Stimulated activated CD4-positive, alpha-beta T cell treated with anti-CD3 and anti-CD28 coated beads, Interleukin-15, amount 100 ng/mL, for 1 hour (primary cell): ENCODE measurements around the gene GRPR.

Experiments used
- DNase-seq, 2 donors: peaks; one replicate each; pipeline ENCODE4 v3.0.0-alpha.2; 2020; ENCODE audit warnings: low read depth in 1 of 2, low spot score in 1 of 2

GRPR gene

DNA sequence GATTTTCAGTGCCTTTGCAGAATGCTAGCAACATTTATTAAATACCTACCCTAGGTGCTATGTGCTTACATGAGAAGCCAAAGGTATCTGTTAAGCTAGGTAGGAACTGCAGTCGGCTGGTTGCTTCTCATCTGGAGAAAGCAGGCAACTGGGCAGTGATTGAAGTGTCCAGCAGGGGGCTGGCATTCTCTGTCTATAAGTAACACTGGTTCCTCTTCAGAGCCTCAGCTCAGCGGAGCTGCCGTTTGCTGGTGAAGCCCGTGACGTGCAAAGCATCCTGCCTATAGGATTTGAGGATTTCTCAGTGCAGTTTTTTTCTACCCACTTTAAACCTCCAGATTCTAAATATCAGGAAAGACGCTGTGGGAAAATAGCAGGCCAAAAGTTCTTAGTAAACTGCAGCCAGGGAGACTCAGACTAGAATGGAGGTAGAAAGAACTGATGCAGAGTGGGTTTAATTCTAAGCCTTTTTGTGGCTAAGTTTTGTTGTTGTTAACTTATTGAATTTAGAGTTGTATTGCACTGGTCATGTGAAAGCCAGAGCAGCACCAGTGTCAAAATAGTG lies at the start of gene GRPR:
Gene GRPR (plus strand): TSS at position 344 of the 565 bp plus-strand sequence. CDS start 389 bp downstream, outside the sequence.
- DNase-seq: peak; percentile 3 to 12

DNA sequence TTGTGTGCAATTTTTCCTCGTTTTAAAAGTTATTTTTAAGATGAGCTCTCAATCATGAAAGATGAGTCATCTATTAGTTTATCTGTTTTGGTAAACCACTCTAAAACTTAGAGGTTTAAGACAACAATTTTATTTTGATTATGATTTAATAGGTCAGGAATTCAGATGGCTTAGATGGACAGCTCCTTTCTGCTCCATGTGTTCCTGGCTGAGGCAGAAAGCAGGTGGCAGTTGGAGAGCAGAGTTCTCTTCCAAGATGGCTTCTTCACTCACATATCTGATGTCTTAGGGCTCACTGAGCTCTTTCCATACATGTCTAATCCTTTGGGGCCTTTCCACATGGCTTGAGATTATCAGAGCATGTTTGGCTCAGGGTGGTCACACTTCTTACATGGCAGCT lies 48.3 kb upstream of the GRPR start:
- DNase-seq: no peak

DNA sequence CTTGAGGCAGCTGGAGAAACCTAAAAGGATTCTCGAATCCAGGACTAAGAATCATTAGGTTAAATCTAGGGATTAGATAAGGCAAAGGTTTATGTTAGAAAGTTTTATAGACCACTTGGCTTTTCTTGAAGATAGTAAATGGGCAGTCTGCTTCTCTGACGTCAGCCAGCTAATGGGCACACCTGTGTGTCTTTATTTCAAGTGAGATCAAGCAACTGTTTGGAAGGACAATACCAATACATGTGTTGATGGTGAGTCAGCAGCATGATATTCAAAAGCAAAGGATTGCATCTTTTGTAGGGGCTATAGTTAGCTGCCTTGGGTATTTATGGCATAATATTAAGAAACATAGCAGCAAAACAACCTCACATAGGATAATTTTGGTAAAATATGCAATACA lies 46.5 kb upstream of the GRPR start:
- no peak for DNase-seq

DNA sequence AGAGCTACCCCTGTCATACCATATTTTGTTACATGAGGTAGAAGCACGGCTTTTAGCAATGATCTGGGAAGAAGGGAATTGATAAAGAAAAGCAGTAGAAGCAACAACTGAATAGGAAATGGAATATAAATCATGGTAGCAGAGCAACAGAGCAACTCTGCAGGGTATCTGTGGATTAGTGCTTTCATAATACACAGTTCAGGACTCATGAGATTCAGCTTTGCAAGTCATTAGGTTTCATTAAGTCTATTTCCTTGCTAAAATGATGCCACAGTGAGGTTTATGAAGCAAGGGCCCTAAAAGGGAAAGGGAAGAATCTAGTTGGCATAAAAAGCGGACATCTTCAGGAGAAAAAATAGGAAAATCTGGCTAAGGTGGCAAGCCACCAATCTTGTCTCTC lies 45.6 kb upstream of the GRPR start:
- DNase-seq: no peak

DNA sequence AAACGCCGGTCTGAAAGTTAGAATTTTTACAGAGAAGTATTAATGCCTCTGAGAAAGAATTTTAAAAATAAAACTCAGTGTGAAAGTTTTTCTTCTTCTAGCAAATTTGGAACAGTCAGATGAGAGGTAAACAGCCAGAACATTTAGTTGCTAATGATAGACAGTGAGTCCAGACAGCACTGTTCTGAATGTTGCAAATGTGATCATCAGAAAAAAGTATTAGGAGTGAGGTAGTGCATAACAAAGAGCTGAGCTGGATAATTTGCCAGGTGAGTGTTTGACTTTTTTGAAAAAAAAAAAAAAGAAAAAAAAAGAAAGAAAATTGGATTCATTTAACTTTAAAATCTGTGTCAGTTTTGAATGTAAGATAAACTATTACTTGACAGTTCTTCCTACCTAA lies 42.0 kb upstream of the GRPR start:
- DNase-seq: no peak

DNA sequence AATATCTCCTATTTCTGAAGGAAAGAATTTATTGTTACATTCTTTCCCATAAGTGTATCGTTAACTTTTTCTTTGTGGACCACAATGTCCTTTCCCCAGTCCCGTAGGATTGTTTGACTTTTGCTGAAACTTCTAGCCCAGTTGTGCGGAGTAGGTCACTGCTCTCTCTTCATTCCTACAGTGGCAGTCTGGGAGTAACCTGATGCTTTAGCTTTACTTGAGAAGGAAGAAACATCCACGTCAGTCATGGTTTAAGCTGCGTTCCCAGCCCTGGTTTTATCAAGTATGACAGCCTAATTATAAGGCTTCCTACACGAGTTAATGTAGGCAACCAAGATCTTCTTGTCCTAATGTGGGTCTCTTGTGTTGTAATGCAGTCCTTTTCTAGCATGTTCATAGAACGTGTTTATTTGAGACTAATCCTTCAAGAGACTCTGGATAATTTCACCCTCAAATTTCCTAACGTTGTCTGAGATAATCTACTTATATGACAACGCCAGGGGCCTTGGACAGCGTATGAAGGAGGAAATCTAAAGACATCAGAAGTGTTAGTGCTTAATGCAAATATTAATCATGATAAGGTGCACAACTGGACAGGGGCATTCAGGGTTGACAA lies 40.8 kb upstream of the GRPR start:
- no peak for DNase-seq

DNA sequence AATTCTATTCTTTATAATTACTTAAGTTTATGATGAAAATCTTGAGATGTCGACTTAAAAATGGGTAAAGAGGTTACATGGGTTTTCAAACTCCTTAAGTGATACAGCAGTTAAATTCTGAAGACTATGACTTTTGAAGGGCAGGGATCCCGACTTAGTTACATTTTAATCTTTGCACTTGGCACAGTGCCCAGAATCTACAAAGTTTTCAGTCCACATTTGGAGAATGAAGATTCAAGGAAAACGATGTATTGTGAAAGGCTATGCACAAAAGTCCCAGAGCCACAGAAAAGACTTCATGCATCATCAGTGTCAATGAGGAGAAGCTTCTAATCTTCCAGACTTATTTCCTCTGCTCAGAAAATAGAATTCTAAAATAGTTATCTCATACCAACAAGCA lies 36.3 kb upstream of the GRPR start:
- DNase-seq: no peak

DNA sequence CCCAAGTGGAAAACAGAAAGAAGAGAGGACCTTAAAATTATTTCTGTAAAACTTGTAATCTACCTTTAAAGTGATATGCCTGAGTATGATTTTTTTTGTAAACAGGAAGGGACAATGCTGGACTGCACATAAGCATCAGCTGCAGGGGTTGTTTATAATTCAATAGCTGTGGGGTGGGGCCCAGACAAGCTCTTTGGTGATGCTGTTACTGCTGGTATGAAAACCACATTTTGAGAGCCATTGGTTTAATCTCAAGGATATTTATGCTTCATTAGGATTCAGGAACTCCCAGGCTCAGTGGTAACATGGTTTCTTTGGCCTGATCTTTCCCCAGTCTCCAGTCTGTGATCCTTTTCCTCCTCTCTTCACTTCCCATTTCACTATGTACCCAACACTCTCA lies 34.3 kb upstream of the GRPR start:
- no peak for DNase-seq

DNA sequence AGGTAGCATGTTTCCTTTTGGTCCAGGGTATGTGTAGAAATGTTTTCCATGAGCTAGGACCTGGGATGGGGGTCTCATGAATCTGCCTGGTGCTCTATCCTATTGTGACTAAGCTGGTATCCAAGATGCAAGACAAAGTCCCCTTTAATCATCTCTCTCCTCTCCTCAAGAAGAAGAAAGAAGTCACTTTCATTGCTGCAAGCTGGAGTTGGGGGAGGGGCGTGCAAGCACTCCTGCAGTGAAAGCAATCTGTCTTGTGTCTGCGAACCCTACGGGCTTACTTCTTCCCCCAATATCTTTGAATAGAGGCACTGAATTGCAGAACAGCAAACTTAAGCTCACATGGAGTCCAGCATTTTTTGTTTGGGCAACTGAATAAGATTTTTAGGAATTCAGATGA lies 27.2 kb upstream of the GRPR start:
- no peak for DNase-seq

DNA sequence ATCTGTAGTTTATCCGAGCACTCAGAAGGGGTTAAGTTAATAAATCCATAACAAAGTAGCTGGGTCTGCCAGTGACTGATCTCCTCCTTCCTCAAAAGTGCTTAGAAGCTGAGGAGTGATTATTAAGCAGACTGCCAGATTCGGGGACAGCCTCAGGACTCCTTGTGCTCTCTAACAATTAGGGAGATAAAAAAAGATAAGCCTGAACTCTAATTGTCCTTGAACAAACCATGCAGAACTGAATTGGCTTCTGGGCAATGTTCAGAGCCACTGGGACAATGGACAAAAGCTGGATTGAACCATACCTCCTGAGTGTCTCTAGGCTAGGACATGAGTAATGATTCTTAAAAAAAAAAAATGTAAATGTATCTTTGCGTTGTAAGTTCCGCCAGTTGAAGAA lies 22.7 kb upstream of the GRPR start:
- no peak for DNase-seq

DNA sequence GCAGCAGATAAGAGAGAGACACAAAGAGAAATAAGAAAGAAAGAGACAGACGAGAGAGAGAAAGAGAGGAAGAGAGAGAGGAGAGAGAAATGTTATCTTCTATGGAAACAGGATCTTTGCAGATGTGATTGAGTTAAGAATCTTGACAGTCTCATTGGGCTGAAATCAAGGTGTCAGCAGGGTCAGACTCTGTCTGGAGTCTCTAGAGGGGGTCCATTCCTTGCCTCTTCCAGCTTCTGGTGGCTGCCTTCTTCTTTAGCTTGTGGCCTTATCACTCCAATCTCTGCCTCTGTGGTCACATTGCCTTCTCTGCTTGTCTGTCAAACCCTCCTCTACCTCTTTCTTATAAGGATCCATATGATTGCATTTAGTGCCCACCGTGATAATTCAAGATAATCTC lies 21.8 kb upstream of the GRPR start:
- no peak for DNase-seq

DNA sequence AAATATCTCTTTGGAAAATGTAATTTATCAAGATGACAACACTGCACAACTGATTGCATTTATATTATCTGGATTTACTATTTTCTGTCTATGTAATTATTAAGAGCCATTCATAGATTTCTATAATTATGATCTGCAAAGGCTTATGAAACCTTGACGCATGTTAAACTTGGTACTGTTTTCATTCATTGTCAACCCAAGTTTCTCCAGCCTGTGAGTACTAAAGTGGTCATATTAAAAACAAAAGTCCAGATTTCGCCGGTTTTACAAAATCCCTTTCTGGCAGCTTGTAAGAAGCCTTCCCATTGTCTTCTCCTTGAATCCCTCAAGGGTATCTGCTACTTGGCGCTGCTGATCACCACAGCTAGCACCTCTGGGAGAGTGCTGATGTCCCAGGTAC lies 19.7 kb upstream of the GRPR start:
- no peak for DNase-seq

DNA sequence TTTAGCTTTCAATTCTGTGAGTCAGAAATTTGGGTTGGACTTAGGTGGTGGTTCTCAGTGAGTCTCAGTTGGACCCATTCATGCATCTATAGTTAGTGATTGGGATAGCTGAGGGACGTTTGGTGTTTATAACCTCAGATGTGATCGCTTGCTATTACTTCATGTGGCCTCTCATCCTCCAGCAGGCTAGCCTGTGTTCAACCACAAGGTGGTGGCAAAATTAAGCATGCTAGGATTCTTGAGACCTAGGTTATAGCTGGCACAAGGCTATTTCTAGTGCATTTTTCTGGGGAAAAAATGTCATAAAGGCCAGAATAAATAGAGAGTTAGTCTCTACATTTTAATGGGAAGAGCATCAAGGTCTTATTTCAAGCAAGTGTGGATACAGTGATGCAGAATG lies 10.9 kb upstream of the GRPR start:
- DNase-seq: no peak

DNA sequence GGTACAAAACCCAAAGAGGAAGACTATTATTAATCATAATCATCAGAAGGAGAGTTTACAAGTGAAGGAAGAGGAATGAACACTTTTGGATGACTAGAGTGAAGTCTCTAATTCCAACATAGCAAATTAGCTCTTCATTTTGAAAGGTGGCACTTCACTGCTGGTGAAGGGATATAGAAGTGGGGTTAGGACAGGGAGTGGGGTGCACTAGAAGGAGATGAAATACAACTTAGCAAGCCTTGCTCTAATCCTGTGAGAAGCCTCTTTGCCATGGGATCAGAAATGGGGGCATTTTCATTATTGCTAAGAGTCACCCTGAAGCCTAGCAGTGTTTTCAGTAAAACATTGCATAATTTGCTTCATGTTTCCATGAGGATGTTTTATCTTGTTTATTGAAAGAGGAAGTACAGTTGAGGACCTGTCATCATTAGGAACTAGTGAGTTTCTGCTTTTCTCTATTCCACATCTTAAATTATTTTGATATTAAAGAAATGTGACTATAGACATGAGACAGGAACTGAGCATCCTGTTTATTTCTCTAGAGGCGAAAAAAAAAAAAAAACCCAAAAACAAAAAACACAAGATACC lies 9.3 kb upstream of the GRPR start:
- no peak for DNase-seq

DNA sequence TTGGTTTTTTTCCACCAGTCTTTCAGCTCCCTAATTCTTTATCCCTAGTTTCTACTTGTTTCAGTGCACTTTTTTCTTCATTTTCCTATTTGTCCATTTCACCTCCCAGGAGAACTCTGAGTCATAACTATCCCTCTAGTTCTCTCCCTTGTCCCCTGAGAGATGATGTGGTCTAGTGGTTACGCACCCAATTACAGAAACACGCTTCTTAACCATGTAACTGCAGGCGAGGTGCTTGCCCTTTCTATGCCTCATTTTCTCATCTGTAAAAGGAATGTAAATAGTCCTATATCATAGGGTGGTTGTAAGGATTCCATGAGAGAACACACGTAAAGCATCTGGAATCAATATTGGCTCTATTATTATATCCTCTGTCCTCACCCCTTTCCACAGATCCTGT lies 8.8 kb upstream of the GRPR start:
- no peak for DNase-seq

DNA sequence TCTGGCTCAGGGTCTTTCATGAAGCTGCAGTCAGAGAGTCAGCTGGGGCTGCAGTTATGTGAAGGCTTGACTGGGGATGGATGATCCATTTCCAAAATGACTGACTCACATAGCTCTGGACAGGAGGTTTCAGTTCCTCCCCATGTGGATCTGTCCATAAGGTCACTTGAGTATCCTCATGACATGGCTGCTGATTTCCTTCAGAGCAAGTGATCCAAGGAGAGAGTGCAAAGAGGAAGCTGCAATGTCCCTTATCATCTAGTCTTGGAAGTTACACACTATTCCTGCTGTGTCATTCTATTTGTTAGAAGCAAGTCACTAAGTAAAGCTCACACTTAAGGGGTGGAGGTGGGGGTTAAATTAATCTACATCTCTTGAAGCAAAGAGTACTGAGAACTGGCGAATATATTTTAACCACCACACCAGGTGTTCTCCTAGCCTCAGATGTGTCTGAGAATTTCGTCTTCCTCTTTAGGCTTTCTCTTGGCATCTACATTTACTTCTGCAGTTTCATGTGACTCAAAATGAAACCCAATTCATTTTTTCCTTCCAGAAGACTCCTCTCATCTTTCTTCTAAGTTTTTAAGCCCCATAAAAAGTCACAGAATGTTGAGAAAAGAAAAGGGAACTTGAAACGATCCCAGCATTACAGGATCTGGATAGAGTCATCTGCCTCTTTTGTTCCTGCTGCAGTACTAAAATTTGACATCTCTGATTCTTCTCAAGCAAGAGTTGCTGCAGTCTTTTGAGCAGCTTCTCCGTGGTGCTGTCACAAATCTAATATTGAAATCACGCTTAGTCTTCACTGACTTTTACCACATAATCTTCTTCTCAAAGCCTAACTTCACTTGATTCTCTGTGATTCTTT lies 3.8 kb upstream of the GRPR start:
- no peak for DNase-seq

DNA sequence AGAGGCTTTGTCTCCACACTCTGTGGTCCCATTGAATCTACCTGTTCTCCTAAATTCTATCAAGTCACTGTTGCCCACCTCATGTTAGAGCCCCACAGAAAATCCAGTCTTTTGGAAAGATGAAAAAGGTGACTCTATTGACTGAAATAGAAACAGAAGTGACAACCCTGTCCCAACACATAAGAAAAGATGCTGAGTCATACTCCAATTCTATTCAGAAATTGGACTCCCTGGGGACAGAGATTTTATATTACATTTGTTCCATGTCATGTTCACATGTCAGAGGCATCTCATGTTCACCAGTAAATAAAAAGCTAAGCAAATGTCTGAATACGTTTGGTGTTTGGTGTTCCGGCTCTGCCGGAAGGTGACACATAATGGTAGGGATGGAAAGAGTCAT lies 2.9 kb upstream of the GRPR start:
- DNase-seq: no peak

DNA sequence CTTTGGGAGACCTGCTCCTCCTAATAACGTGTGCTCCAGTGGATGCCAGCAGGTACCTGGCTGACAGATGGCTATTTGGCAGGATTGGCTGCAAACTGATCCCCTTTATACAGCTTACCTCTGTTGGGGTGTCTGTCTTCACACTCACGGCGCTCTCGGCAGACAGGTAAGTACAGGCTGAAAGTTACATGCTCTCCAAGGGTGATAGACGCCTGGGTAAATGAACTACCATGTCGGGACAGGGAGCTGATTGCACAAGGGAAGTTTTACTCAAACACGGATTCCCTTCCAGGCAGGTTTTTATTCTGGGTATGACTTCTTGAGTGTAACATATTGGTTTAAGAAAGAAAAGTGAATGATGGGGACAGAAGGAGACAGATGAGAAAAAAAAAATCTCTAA lies 836 bp downstream of the GRPR start:
- DNase-seq: no peak

DNA sequence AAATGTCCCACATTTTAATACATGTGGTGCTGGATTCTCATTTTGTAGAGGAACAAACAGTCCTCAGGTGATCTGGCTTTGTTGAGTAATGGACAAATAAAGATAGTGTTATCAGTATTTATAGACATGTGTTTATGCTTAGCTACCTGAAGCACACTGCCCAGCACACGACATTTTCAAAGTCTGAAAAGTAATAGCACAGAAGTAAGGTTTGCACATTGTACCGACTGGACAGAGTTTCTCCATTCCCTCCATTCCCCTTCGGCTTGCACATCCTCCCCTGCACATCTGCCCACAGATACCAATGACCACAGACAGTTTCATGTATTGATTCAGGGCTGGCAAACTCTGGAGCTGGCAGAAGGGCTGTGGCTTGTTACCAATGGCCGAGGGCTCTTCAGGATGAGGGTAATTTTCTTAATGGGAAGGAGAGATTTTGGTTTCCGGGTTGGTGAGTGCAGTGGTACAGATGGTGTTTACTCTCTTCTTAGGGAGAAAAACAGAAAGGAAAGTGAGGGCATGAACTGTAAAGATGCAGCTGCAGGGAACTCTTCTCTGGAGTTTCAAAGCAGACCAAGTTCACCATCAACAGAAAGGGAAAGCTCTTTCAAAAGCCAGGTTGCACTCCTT lies 2.3 kb downstream of the GRPR start:
- DNase-seq: no peak

DNA sequence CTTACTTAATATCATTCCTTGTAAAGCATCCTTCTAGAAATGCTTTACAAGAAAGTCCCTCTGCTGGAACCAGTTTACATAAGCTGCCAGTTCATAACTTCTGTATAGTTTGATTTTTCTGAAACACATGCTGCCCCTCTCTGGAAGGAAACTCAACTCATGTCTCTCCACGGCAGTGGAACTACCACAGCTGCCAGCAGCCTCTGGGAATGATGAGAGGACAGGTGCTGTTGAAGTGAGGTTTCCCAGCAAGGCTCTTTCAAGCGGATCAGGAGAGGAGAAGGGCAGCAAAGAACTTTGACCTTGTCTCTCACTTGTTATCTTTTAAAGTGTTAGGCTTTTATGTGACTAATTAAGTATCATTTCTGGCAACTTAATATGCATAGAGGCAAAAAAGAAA lies 7.3 kb downstream of the GRPR start:
- no peak for DNase-seq

DNA sequence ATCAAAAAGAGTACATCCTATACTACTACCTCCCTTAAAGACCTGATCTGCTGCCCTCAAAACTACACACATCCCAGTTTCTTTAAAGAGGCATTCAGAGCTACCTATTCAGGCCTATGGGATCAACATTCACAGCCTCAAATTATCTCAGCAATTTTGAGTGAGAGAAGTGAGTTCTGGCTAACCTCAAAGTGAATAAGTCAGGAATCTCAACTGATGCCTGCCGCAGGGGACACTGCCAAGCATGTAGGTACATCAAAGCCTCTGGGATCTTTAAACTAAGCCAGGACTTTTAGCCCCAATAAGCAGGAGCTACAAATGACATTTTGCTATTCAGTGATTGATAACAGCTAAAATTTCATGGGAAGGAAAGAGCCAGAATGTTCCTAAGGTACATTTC lies 11.6 kb downstream of the GRPR start:
- no peak for DNase-seq

DNA sequence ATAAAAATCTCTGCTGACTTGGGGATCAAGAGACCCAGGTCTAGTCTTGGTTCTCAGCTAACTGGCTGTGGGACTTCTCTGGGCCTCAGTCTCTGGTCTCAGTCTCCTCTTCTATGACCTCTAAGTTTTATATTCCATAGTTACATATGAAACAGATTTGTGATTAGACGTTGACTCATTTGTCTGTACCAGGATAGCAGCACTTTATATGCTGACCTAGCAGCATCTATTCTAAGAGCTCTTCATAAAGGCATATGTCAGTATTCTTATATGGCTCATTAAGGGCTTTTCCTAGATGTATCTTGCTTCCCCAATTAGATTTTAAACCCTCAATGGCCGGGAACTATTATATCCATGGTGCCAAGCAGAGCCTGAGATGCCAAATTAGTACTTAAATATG lies 12.7 kb downstream of the GRPR start:
- DNase-seq: no peak
